Right kidney (tissue), 9 donors: ENCODE measurements around the gene ALKBH7.
A peak's percentile ranks its signal among the peaks of the same experiment; 100 is the strongest.
"Not testable (repeated sequence)": the region's sequence is repeated elsewhere in the genome, so short reads cannot be mapped to it uniquely, and the experiment has no call there.

ENCODE experiments used
- DNase-seq: peaks from one replicate; pipeline ENCODE4 v3.0.0-alpha.2; 2016
- long read RNA-seq, 8 donors: transcript quantifications; one replicate each; lab custom pipeline, GENCODE V29; 2026

Gene ALKBH7, protein sequence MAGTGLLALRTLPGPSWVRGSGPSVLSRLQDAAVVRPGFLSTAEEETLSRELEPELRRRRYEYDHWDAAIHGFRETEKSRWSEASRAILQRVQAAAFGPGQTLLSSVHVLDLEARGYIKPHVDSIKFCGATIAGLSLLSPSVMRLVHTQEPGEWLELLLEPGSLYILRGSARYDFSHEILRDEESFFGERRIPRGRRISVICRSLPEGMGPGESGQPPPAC
- long read RNA-seq, donor 1, transcript ALKBH7-202 (4 exons, 603 nt) = minor isoform, 8 of 264 reads
- long read RNA-seq, donor 1, transcript ALKBH7-201 (4 exons, 1,332 nt) = major isoform, 135 of 264 reads
- long read RNA-seq, donor 1, partial matches to known transcripts = 107 of 264 reads
- long read RNA-seq, donor 1, other reads (novel, unspliced or antisense) = 13 of 264 reads
- long read RNA-seq, donor 2, transcript ALKBH7-201 (4 exons, 1,332 nt) = major isoform, 101 of 130 reads
- long read RNA-seq, donor 2, partial matches to known transcripts = 27 of 130 reads
- long read RNA-seq, donor 2, other reads (novel, unspliced or antisense) = 0 of 130 reads
- long read RNA-seq, donor 3, transcript ALKBH7-201 (4 exons, 1,332 nt) = major isoform, 52 of 60 reads
- long read RNA-seq, donor 3, partial matches to known transcripts = 6 of 60 reads
- long read RNA-seq, donor 3, other reads (novel, unspliced or antisense) = 0 of 60 reads
- long read RNA-seq, donor 4, transcript ALKBH7-201 (4 exons, 1,332 nt) = major isoform, 71 of 195 reads
- long read RNA-seq, donor 4, transcript ALKBH7-202 (4 exons, 603 nt) = minor isoform, 9 of 195 reads
- long read RNA-seq, donor 4, partial matches to known transcripts = 91 of 195 reads
- long read RNA-seq, donor 4, other reads (novel, unspliced or antisense) = 22 of 195 reads
- long read RNA-seq, donor 5, transcript ALKBH7-201 (4 exons, 1,332 nt) = major isoform, 101 of 196 reads
- long read RNA-seq, donor 5, transcript ALKBH7-202 (4 exons, 603 nt) = minor isoform, 9 of 196 reads
- long read RNA-seq, donor 5, partial matches to known transcripts = 86 of 196 reads
- long read RNA-seq, donor 5, other reads (novel, unspliced or antisense) = 0 of 196 reads
- long read RNA-seq, donor 6, transcript ALKBH7-201 (4 exons, 1,332 nt) = major isoform, 102 of 123 reads
- long read RNA-seq, donor 6, partial matches to known transcripts = 19 of 123 reads
- long read RNA-seq, donor 6, other reads (novel, unspliced or antisense) = 0 of 123 reads
- long read RNA-seq, donor 7 = 0 reads
- long read RNA-seq, donor 8, transcript ALKBH7-201 (4 exons, 1,332 nt) = major isoform, 84 of 96 reads
- long read RNA-seq, donor 8, partial matches to known transcripts = 10 of 96 reads
- long read RNA-seq, donor 8, other reads (novel, unspliced or antisense) = 0 of 96 reads

DNA sequence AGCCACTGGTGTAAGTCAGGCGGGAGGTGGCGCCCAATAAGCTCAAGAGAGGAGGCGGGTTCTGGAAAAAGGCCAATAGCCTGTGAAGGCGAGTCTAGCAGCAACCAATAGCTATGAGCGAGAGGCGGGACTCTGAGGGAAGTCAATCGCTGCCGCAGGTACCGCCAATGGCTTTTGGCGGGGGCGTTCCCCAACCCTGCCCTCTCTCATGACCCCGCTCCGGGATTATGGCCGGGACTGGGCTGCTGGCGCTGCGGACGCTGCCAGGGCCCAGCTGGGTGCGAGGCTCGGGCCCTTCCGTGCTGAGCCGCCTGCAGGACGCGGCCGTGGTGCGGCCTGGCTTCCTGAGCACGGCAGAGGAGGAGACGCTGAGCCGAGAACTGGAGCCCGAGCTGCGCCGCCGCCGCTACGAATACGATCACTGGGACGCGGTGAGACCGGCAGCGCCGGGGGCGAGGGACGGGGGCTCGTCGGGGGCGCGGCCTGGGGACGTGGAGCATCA is at the start of gene ALKBH7:
TSS of gene ALKBH7 (plus strand) at position 201 of the 502 bp plus-strand sequence. CDS start at position 228, 27 bp downstream.
- DNase-seq = peak; percentile 99

DNA sequence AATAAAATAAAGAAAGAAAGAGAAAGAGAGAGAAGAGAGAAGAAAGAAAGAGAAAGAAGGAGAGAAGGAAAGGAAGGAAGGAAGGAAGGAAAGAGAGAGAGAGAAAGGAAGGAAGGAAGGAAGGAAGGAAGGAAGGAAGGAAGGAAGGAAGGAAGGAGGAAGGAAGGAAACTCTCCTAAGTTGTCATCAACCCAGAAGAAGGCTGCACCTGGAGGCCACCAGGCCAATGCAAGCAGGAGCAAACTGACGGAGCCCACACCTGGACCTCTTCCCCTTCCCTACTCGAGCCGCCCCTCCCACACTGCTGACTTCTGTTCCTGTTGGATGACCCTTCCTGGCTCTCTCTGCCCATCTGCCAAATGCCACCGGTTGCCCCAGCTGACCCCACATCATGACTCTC is 47.8 kb upstream of the ALKBH7 start:
- no peak for DNase-seq

DNA sequence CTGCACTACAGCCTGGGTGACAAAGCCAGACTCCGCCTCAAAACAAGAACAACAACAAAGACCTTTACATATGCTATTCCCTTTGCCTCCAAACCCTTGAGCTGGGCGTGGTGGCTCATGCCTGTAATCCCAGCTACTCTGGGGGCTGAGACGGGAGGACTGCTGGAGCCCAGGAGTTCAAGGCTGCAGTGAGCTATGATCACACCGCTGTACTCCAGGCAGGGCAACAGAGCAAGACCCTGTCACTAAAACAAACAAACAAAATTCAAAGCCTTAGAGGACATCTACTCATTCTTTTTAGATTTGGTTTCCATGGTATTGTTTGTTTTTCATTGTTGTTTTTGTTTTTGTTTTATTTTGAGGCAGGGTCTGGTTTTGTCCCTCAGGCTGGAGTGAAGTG is 47.0 kb upstream of the ALKBH7 start:
- DNase-seq = no peak

DNA sequence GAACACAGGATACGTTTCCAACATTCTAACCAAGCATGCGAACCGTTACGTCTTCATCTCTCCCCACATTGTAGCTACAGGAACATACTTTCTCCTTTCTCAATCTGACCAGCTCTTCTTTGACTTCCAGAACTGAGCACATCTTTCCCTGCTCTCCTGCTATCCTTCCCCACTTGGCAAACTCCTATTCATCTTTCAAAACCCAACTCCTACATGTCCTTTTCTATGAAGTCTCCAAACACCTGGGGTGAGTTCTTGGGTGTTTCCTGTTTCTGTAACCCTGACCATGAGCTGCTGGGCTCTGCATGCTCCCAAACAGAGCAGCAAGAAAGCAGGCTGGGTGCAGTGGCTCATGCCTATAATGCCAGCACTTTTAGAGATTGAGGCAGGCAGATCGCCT is 45.8 kb upstream of the ALKBH7 start:
- DNase-seq = no peak

DNA sequence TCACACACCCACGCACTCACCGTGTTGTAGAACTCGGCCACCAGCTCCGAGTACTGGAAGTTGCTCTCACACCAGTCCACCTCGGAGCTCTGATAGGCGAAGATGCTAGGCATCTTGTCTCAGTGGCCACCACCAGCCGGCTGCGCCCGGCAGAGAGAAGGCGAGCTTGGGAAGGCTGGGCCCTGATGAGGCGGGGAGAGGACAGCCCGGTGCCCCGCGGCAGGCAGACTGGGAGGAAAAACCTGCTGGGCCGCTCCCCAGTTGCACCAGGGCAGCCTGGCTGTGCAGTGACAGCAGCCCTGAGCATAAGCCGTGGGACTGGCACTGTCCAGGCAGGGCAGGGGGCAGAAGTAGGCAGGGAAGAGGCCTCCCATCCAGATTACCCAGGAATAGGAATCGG is 39.2 kb upstream of the ALKBH7 start, which contains the start of gene ACER1:
TSS of gene ACER1 (minus strand) at position 174 of the 400 bp plus-strand sequence. CDS start at position 113, 61 bp downstream.
- no peak for DNase-seq

DNA sequence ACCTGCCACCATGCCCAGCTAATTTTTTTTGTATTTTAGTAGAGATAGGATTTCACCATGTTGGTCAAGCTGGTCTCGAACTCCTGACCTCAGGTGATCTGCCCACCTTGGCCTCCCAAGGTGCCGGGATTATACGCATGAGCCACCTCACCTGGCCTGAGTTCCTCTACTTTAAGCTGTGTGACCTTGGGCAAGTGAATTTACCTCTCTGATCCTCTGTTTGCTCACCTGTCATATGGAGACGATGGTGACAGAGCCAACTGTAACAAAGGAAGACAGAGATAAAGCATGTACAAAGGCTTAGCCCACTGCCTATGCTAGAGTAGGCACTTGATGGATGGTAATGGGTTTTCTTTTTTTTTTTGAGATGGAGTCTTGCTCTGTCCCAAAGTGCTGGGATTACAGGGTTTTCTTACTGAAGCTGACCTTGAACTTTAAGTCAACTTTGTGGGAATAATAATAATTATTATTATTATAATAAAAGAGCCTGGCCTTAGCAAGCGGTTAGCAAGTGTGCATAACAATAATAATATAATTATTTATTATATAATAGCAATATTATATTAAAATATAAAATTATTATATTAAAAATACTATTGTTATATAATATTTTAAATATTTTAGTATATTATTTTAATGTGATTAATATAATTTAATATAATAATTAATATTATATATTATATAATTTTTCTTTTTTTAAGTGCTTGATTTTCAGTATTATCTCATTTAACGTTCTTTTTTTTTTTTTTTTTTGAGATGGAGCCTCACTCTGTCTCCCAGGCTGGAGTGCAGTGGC is 37.9 kb upstream of the ALKBH7 start:
- no peak for DNase-seq

DNA sequence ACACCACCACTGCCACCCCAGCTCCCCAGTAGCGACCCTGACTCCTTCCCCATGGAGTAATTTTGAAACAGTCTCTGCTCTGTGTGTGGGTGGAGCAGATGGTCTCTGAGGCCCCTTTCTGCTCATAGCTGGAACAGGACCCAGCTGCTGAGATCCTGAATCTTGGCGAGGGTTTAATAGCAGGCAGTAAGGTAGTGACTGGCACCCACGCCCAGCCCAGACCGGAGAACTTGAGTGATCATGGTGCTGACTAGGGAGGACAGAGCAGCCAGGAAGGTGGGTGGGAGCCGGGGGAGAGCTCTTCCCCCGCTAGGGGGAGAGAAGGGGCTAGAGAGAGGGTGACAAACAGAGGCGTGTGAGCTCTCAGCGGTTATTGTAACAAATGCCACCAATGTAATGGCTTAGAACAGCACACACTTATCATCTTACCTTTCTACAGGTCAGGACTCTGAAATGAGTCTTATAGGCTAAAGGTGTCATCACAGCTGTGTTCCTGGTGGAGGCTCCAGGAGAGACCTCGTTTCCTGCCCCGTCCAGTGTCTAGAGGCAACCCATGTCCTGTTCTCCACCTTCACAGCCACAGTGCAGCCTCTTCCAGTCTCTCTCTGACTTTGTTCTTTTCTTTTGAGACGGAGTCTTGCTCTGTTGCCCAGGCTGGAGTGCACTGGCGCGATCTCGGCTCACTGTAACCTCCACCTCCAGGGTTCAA is 31.9 kb upstream of the ALKBH7 start:
- DNase-seq = peak; percentile 21

DNA sequence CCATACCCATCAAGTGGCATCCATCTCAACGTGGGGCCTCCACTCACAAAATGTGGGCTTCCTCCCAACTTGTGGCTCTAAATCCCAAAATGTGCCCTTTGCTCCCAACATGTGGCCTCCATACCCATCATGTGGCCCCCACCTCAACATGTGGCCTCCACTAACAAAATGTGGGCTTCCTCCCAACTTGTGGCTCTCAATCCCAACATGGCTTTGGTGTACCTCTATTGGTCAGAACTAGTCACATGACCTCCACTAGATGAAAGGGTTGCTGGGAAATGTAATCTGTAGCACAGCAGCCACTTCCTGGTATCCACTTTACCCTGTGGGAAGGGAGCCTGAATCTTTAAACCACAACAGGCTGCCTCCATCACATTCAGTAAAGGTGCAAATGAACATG is 29.1 kb upstream of the ALKBH7 start:
- DNase-seq = no peak

DNA sequence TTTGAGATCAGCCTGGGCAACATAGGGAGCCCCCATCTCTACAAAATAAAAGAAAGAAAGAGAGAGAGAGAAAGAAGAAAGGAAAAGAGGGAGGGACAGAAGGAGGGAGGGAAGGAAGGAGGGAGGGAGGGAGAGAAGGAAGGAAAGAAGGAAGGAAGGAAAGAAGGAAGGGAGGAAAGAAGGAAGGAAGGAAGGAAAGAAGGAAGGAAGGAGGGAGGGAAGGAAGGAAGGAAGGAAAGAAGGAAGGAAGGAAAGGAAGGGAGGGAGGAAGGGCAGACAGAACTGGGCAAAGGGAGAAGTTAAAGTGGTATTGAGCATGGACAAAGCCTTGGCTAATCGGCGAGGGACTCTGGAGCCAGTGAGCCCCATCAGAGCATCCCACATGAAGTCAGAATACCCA is 23.3 kb upstream of the ALKBH7 start:
- DNase-seq = not testable (repeated sequence)

DNA sequence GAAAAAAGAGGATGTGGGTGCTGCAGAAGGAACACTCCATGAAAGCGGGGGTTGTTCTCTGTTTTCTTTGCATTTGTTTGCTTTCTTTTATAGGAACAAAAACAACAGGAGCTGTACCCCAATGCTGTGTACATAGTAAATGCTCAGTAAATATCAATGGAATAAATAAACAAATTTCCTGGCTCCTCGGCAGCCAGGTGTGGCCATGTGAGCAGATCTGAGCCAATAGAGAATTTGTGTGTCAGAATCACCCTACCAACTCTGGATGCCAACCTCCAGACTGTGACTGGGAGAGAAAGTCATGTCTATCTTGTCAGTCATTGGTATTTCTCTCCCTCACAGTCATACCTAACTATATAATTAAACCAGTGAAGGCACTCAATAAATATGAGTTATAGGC is 21.9 kb upstream of the ALKBH7 start:
- no peak for DNase-seq

DNA sequence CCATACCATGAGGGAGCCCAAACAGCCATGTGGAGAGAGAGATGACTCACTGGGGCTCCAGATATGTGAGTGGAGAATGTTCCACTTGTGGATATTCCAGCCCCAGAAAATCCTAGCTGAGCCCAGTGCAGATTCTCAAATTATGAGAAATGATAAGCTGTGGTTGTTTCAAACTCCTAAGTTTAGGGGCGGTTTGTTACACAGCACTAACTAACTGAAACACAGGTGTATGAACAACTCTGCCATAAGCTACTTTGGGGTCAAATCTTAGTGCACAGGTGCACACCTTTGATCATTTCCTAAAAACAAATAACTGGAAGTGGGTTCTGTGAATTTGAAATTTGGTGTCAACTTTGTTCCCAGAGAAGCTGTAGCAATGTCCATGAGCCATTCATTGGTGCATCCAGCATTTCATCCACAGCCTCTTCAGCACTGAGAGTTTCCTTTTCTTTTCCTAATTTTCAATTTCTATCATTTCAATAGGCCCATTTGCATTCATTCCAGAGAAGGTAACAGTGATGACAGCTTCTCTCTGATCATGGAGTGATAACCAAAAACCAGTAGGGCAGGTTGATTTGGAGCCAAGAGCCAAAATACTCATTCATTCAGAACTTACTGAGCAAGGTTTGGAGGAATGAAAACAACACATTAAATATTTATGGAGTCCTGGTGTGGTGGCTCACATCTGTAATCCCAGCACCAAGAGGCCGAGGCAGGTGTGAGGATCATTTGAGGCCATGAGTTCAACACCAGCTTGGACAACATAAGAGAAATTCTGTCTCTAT is 20.0 kb upstream of the ALKBH7 start:
- no peak for DNase-seq

DNA sequence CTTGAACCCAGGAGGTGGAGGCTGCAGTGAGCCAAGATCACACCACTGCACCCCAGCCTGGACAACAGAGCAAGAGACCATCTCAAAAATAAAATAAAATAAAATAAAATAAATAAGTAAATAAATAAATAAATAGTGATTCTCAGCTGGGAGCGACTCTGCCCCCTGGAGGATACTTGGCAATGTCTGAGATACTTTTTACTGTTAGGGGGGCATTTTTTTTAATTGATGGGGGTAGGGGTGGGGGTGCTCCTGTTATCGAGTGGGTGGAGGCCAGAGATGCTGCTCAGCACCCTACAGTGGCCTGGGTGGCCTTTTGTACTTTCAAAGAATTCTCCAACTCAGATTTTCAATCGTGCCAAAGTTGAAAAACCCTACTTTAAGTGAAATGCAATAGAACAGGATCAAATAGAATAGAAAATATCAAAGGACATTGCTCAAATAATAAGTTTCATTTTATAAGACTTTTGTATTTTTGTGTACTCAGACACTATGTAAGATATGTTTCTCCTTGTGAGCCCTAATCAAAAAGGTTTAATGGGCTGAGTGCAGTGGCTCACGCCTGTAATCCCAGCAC is 18.4 kb upstream of the ALKBH7 start:
- no peak for DNase-seq

DNA sequence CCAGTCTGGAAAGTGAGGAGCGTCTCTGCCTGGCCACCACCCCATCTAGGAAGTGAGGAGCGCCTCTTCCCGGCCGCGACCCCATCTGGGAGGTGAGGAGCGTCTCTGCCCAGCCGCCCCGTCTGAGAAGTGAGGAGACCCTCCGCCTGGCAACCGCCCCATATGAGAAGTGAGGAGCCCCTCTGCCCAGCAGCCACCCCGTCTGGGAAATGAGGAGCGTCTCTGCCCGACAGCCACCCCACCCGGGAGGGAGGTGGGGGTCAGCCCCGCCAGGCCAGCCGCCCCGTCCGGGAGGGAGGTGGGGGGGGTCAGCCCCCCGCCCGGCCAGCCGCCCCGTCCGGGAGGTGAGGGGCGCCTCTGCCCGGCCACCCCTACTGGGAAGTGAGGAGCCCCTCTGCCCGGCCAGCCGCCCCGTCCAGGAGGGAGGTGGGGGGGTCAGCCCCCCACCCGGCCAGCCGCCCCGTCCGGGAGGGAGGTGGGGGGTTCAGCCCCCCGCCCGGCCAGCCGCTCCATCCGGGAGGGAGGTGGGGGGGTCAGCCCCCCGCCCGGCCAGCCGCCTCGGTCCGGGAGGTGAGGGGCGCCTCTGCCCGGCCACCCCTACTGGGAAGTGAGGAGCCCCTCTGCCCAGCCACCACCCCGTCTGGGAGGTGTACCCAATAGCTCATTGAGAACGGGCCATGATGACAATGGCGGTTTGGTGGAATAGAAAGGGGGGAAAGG is 17.1 kb upstream of the ALKBH7 start:
- not testable (repeated sequence) for DNase-seq

DNA sequence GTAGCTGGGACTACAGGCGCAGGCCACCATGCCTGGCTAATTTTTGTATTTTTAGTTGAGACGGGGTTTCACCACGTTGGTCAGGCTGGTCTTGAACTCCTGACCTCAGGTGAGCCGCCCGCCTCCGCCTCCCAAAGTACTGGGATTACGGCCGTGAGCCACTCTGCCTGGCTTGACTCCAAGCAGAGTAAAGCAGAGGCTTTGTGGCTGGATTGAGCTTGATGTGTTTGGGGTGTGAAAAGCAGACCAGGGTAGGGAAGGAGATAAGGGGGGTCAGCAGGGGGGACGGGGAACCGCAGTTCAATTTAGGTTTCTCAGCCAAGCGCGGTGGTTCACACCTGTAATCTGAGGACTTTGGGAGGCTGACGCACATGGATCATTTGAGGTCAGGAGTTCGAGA is 15.4 kb upstream of the ALKBH7 start:
- no peak for DNase-seq

DNA sequence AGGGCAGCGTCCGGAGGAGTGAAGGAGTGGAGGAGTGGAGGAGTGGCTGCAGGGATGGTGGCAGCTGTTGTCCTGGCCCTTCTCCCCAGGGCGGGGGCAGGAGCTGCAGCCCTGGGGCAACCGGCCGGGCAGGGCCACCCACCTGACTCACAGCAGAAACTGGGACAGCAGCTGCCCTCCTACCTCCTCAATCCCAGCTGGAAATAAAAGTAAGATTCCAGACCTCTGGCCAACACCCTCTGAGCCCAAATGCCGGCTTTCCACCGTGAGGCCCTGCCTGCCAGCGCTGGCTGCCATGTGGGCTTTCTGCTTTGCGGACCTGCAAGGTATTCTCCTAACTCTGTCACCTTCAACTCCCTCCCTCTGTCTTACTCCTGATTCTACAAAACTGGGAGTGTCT is 14.6 kb upstream of the ALKBH7 start:
- peak; percentile 55 for DNase-seq

DNA sequence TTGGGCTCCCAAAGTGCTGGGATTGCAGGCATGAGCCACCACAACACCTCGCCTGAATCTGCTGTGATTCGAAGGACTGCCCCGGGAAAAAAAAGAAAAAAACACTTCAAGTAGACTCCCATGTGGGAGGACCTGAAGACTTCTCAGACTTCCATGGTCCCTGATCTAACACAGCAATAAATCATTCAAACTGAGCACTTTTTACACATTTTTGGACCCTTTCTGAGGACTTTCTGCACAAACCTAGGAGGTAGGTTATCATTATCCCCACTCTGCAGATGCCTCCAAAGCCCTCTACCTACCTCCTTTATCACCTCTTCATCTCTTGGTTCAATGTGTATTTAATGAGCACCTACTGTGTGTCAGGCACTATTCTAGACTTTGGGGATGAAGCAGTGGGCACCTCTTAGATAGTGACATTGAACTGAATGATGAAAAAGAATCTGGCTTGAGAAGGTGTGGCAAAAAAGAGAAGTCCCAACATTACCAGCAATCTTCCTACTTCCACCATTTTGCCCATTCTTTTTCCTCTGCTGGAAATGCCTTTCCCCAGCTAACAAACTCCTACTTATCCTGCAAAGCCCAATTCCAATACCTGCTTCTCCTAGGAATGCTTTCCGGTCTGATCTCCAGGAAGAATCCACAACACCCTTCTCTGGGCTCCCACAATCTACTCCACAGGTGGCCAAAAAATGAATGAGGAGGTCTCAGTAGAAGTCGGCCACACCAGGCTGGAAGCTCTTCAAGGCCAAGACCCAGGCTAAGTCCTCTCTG is 12.8 kb upstream of the ALKBH7 start:
- DNase-seq = no peak

DNA sequence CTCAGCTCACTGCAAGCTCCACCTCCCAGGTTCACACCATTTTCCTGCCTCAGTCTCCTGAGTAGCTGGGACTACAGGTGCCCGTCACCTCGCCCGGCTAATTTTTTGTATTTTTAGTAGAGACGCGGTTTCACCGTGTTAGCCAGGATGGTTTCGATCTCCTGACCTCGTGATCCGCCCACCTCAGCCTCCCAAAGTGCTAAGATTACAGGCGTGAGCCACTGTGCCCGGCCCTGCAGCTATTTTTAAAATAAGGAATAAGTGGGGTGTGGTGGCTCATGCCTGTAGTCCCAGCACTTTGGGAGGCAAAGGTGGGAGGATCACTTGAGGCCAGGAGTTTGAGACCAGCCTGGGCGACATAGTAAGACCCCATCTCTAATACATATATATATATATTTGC is 12.1 kb upstream of the ALKBH7 start:
- not testable (repeated sequence) for DNase-seq

DNA sequence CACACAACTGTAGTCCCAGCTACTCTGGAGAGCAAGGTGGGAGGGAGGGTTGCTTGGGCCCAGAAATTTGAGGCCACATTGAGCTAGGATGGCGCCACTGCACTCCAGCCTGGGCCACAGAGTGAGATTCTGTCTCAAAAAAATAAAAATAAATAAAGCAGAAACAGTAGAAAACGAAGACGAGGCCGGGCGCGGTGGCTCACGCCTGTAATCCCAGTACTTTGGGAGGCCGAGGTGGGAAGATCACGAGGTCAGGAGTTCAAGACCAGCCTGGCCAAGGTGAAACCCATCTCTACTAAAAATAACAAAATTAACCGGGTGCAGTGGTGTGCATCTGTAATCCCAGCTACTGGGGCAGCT is 11.8 kb upstream of the ALKBH7 start:
- DNase-seq = not testable (repeated sequence)
